SK-N-SH (cell line): Measurements from ENCODE around the gene C5orf58. TPM values are rescaled to one million over a fixed set of nuclear protein-coding genes. Genes with fewer than 3 reads are reported as not detected.

Experiments used
- CTCF ChIA-PET: fragments of 300-600, 350-600 bp; formaldehyde crosslinking; extraction: SDS; loops from one replicate; lab custom pipeline; 2021; lab: Yijun Ruan, JAX
- POLR2A ChIA-PET: fragments of 350-600 bp; sonication (Branson Sonifier 250); formaldehyde crosslinking; extraction: SDS; loops from one replicate; lab custom pipeline; 2020; ENCODE audit warnings: antibody characterized with exemption, inconsistent platforms; lab: Yijun Ruan, JAX
- DNase-seq: peaks from one replicate; pipeline ENCODE4 v3.0.0; 2012
- H2AFZ ChIP-seq: fragments of 200-600 bp; sonication (generic); 2 replicates; pipeline ENCODE4 v1.8.1; 2016; ENCODE audit warnings: antibody characterized with exemption, mild to moderate bottlenecking, low read depth
- H3F3A ChIP-seq: fragments of 200-600 bp; sonication (generic); replicated peaks from 2 replicates; pipeline ENCODE3; 2016; ENCODE audit warnings: antibody characterized with exemption, mild to moderate bottlenecking; ENCODE audit not compliant: insufficient read depth
- H3K27ac ChIP-seq, 2 experiments: fragments of 200-500 bp in 1 of 2; fragments of 200-600 bp in 1 of 2; sonication (Bioruptor generic) in 1 of 2; sonication (generic), shearing (Covaris generic) in 1 of 2; 2 replicates each; pipeline versions ENCODE4 v1.5.1 to v1.6.1; 2014 to 2016; ENCODE audit warnings: low read depth in 2 of 2, inconsistent platforms in 1 of 2, low read length in 1 of 2, mild to moderate bottlenecking in 1 of 2, mixed read lengths in 1 of 2
- H3K27me3 ChIP-seq: fragments of 200-600 bp; sonication (generic), shearing (Covaris generic); 2 replicates; pipeline ENCODE4 v1.6.1; 2016; ENCODE audit warnings: mixed run types; ENCODE audit not compliant: insufficient read depth
- H3K36me3 ChIP-seq, 2 experiments: fragments of 200-500 bp in 1 of 2; fragments of 200-600 bp in 1 of 2; sonication (Bioruptor generic) in 1 of 2; sonication (generic) in 1 of 2; replicated peaks in 1 of 2; 2 replicates each; pipeline versions ENCODE3 to v1.5.1; 2014 to 2016; ENCODE audit warnings: low read length in 1 of 2, mild to moderate bottlenecking in 1 of 2; ENCODE audit not compliant: insufficient read depth in 2 of 2, control insufficient read depth in 1 of 2
- H3K4me1 ChIP-seq, 2 experiments: fragments of 200-500 bp in 1 of 2; fragments of 200-600 bp in 1 of 2; sonication (Bioruptor generic) in 1 of 2; sonication (generic), shearing (Covaris generic) in 1 of 2; 2 replicates each; pipeline versions ENCODE4 v1.5.1 to v1.6.1; 2014 to 2016; ENCODE audit warnings: low read depth in 1 of 2, low read length in 1 of 2, mixed run types in 1 of 2; ENCODE audit not compliant: insufficient read depth in 2 of 2, control insufficient read depth in 1 of 2
- H3K4me2 ChIP-seq: fragments of 200-600 bp; sonication (generic), shearing (Covaris generic); 2 replicates; pipeline ENCODE4 v1.6.1; 2017; ENCODE audit warnings: mixed run types
- H3K4me3 ChIP-seq, 2 experiments: fragments of 200-500 bp in 1 of 2; fragments of 200-600 bp in 1 of 2; sonication (Bioruptor generic) in 1 of 2; sonication (generic), shearing (Covaris generic) in 1 of 2; 2 replicates each; pipeline versions ENCODE4 v1.5.1 to v1.8.1; 2014 to 2016; ENCODE audit warnings: low read depth in 2 of 2, inconsistent platforms in 1 of 2, low read length in 1 of 2, mild to moderate bottlenecking in 1 of 2, mixed read lengths in 1 of 2, moderate library complexity in 1 of 2
- H3K79me2 ChIP-seq: fragments of 200-600 bp; sonication (generic); 2 replicates; pipeline ENCODE4 v1.8.1; 2017; ENCODE audit warnings: mild to moderate bottlenecking; ENCODE audit not compliant: insufficient read depth
- H3K9ac ChIP-seq: fragments of 200-600 bp; sonication (generic); 2 replicates; pipeline ENCODE4 v1.6.1; 2017; ENCODE audit warnings: mixed run types
- H3K9me2 ChIP-seq: fragments of 200-600 bp; sonication (generic); 2 replicates; pipeline ENCODE4 v1.6.1; 2017; ENCODE audit warnings: mixed run types
- H3K9me3 ChIP-seq: fragments of 200-600 bp; sonication (generic); 2 replicates; pipeline ENCODE4 v1.6.1; 2017; ENCODE audit warnings: mixed run types, mild to moderate bottlenecking, moderate library complexity
- H4K20me1 ChIP-seq: fragments of 200-600 bp; sonication (generic); 2 replicates; pipeline ENCODE4 v1.6.1; 2017; ENCODE audit warnings: mild to moderate bottlenecking, mixed run types; ENCODE audit not compliant: insufficient read depth
- CTCF ChIP-seq: fragments of 200-600 bp; sonication (generic); IDR thresholded peaks from 2 replicates; pipeline ENCODE4 v1.6.1; 2017; ENCODE audit warnings: antibody characterized with exemption, mild to moderate bottlenecking, moderate library complexity
- FOSL2 ChIP-seq: IDR thresholded peaks from 2 replicates; pipeline ENCODE4 v1.4.0; 2012; ENCODE audit warnings: low read depth, mild to moderate bottlenecking, moderate library complexity, borderline replicate concordance
- FOXJ3 ChIP-seq: sonication (generic); formaldehyde crosslinking; IDR thresholded peaks from 2 replicates; pipeline ENCODE4 v1.5.1; 2020; ENCODE audit warnings: mild to moderate bottlenecking, missing genetic modification reagents
- FOXM1 ChIP-seq: IDR thresholded peaks from 2 replicates; pipeline ENCODE4 v1.4.0; 2012; ENCODE audit warnings: low read depth, mild to moderate bottlenecking
- NFIC ChIP-seq: IDR thresholded peaks from 2 replicates; pipeline ENCODE4 v1.4.0; 2012; ENCODE audit warnings: borderline replicate concordance
- RAD21 ChIP-seq: IDR thresholded peaks from 2 replicates; pipeline ENCODE4 v1.6.1; 2012; ENCODE audit warnings: mild to moderate bottlenecking, low read length
- RCOR1 ChIP-seq: fragments of 150-350 bp; IDR thresholded peaks from 2 replicates; pipeline ENCODE4 v1.6.1; 2017; ENCODE audit warnings: antibody characterized with exemption, low read length
- REST ChIP-seq: IDR thresholded peaks from 2 replicates; pipeline ENCODE4 v1.6.1; 2012; ENCODE audit warnings: mild to moderate bottlenecking, low read depth, low read length, moderate library complexity
- RXRA ChIP-seq: IDR thresholded peaks from 2 replicates; pipeline ENCODE4 v1.4.0; 2012; ENCODE audit warnings: low read depth, mild to moderate bottlenecking, borderline replicate concordance
- TAF1 ChIP-seq: IDR thresholded peaks from 2 replicates; pipeline ENCODE4 v1.6.1; 2012; ENCODE audit warnings: low read depth, mild to moderate bottlenecking, low read length, moderate library complexity, borderline replicate concordance
- WGBS: methylation state at CpG from one replicate; pipeline ENCODE4 v1.1.6; 2017; ENCODE audit warnings: low lambda C conversion rate; 5-methylcytosine and 5-hydroxymethylcytosine counted together
- polyA plus RNA-seq, 3 experiments: library from polyadenylated mRNA; depleted of rRNA; stranded (reverse); fragments of >200 nt; gene quantifications; 2 replicates each; pipeline ENCODE4 v1.2.3, GENCODE V29; 2012
- TF ChIP-seq, protein P1 (sequence below): IDR thresholded peaks from 2 replicates; pipeline ENCODE4; 2012

The C5orf58 gene
- polyA plus RNA-seq, 1 of the 3 experiments (the other 2 are of a cell fraction): not detected

DNA sequence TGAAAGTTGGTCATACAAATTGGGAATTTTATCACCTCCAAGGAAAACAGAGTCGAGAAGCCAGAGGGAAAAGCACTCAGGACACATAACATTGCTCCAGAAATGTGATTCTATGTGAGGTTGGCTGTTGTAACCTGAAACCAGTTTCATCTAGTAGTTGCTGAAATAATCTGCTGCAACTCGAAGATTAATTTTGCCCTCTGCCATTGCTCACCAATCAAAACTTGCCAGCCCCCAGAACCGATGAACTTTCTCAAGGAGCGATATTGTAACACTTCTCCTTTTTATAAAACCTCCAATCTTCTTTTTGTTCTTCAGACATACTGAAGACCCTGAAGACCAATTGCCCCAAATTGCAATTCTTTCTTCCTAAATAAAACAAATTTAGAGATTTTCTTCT, 31.1 kb downstream of the C5orf58 start:
- whole genome bisulfite sequencing: 51% methylated on average over 4 of the region's 4 CpGs
- no peaks in the 10 kb centered on the region for H3K9me3 ChIP-seq
- POLR2A ChIA-PET: no interaction called here
- H2AFZ ChIP-seq: no peak overlapping the region
- no peaks in the 10 kb centered on the region for H3K9me2 ChIP-seq
- no peaks in the 10 kb centered on the region for H3K36me3 ChIP-seq
- peaks cover 6% of the 10 kb centered on the region for H3K27me3 ChIP-seq
- DNase-seq: no peak
- H3K4me3 ChIP-seq: no peak overlapping the region
- TF ChIP-seq NFIC: no peak
- no peak for TF ChIP-seq FOXM1
- no peak for TF ChIP-seq RCOR1
- no peaks in the 10 kb centered on the region for H4K20me1 ChIP-seq
- H3K4me1 ChIP-seq: peaks cover 0 to 8% of the 10 kb centered on the region in 2 experiments; a peak in 1 of 4 replicates
- H3K9ac ChIP-seq: no peak overlapping the region
- no peaks in the 10 kb centered on the region for H3F3A ChIP-seq
- no peak overlapping the region for H3K4me2 ChIP-seq
- no peaks in the 10 kb centered on the region for H3K79me2 ChIP-seq
- CTCF ChIA-PET: no interaction called here
- no peak overlapping the region for H3K27ac ChIP-seq

- no peak overlapping the region for H3K4me3 ChIP-seq
- H3K9me3 ChIP-seq: no peaks in the 10 kb centered on the region
- no peaks in the 10 kb centered on the region for H3K36me3 ChIP-seq
- no peak overlapping the region for H2AFZ ChIP-seq
- H3K27ac ChIP-seq: no peak overlapping the region
- H3K9me2 ChIP-seq: no peaks in the 10 kb centered on the region
- no peaks in the 10 kb centered on the region for H3F3A ChIP-seq
- TF ChIP-seq TAF1: no peak
- H3K4me1 ChIP-seq: peaks cover 0 to 10% of the 10 kb centered on the region in 2 experiments; a peak in 1 of 4 replicates
- no peaks in the 10 kb centered on the region for H3K79me2 ChIP-seq
- no peak overlapping the region for H3K9ac ChIP-seq
- ChIA-PET POLR2A (no interaction called here), CTCF (interaction anchor here (0.6 to 5.4 kb wide), 10 partner anchors 11 to 563 kb away, joined by 3 to 70 read pairs (median 7); no protein-coding TSS in a partner anchor)
- no peaks in the 10 kb centered on the region for H4K20me1 ChIP-seq
- no peak overlapping the region for H3K4me2 ChIP-seq
- peaks cover 6% of the 10 kb centered on the region for H3K27me3 ChIP-seq
- DNase-seq: no peak
- 48% methylated on average over 5 of the region's 5 CpGs for WGBS
These were observed 32.7 kb downstream of the C5orf58 start for GRCh38 chr5:170265522-170265921.

DNA sequence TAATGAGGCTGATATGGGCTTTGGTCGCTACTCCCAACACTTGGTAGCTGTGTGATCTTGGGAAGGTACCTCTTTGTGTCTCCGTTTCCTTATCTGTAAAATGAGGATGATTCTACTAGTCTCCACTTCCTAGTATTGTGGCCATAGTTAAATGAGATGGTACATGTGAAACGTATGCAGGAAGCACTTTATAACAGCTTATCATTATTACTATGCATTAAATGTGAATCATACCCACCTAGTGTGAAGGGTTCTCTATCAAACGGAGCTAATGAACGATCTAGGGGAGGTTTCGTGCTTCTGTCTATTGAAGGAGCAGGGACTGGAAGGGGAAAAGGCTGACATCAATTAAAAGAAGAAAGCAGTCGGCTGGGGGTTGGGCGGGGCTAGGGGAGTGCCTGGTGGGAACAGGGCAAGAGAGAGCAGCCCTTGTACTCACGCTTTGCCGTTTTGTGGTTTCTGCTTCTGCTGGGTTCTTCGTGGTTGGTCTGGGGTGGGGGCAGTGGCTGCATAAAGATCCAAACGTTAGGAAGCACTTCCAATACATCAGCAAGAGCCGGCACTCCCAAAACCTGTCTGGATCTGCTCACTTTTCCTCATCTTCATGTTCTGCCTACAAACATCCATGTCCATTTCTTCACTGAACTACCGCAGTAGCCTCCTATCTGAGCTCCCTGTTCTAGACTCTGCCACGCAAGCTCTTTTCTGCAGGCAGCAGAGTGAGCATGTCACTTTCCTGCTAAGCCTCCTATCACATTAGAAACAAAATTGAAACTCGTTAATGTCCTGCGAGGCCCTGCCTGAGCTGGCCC, 34.0 kb downstream of the C5orf58 start:
- Histone ChIP-seq H3K9ac (no peak overlapping the region), H3K36me3 (no peaks in the 10 kb centered on the region), H2AFZ (no peak overlapping the region), H4K20me1 (no peaks in the 10 kb centered on the region), H3K4me1 (peaks cover 0 to 10% of the 10 kb centered on the region in 2 experiments; a peak in 1 of 4 replicates), H3K4me3 (no peak overlapping the region), H3K9me3 (no peaks in the 10 kb centered on the region), H3F3A (no peaks in the 10 kb centered on the region), H3K27ac (no peak overlapping the region), H3K4me2 (no peak overlapping the region), H3K79me2 (no peaks in the 10 kb centered on the region), H3K9me2 (no peaks in the 10 kb centered on the region), H3K27me3 (peaks cover 6% of the 10 kb centered on the region; the same call in 1 of the 2 replicates)
- DNase-seq: no peak
- CTCF ChIA-PET: interaction anchor here (0.7 to 5.4 kb wide), 25 partner anchors 9 to 564 kb away, joined by 3 to 70 read pairs (median 6); no protein-coding TSS in a partner anchor
- WGBS: 55% methylated on average over 17 of the region's 17 CpGs
- POLR2A ChIA-PET: no interaction called here
- TF ChIP-seq FOXJ3 (CRISPR knock-in tag): no peak
- TF ChIP-seq RXRA: no peak
- TF ChIP-seq REST: no peak
- TF ChIP-seq RAD21: no peak
- TF ChIP-seq, protein P1, sequence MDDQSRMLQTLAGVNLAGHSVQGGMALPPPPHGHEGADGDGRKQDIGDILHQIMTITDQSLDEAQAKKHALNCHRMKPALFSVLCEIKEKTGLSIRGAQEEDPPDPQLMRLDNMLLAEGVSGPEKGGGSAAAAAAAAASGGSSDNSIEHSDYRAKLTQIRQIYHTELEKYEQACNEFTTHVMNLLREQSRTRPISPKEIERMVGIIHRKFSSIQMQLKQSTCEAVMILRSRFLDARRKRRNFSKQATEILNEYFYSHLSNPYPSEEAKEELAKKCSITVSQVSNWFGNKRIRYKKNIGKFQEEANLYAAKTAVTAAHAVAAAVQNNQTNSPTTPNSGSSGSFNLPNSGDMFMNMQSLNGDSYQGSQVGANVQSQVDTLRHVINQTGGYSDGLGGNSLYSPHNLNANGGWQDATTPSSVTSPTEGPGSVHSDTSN: no peak
- no peak for TF ChIP-seq CTCF
- TF ChIP-seq FOSL2: no peak
